HG03039 (cell line): Measurements from ENCODE around the gene RAB30.
"Not testable (repeated sequence)": the region's sequence is repeated elsewhere in the genome, so short reads cannot be mapped to it uniquely, and the experiment has no call there.

ENCODE experiments used
- ATAC-seq: cut with Tn5 transposase; IDR thresholded peaks from one replicate; pipeline ENCODE4 v1.9.1; 2021; ENCODE audit warnings: mild to moderate bottlenecking, moderate library complexity; ENCODE audit not compliant: unreplicated experiment

The RAB30 gene

GRCh38 chr11:82950502-82950901, 121.2 kb downstream of the RAB30 start:
- ATAC-seq = not testable (repeated sequence)

- ATAC-seq = no peak
Observed at GRCh38 chr11:82949352-82949751, 122.3 kb downstream of the RAB30 start.

GRCh38 chr11:82945682-82946081, 126.0 kb downstream of the RAB30 start:
- ATAC-seq = no peak

- ATAC-seq = not testable (repeated sequence)
Observed at GRCh38 chr11:82945041-82945440, 126.7 kb downstream of the RAB30 start.

GRCh38 chr11:82944198-82944597, 127.5 kb downstream of the RAB30 start:
- ATAC-seq = no peak

- not testable (repeated sequence) for ATAC-seq
Observed at GRCh38 chr11:82943430-82943829, 128.3 kb downstream of the RAB30 start.

GRCh38 chr11:82942376-82942775, 129.3 kb downstream of the RAB30 start:
- ATAC-seq = no peak

- ATAC-seq = no peak
Observed at GRCh38 chr11:82939456-82939855, 132.2 kb downstream of the RAB30 start.

GRCh38 chr11:82937554-82937953, 134.1 kb downstream of the RAB30 start:
- ATAC-seq = no peak

GRCh38 chr11:82936261-82936660, 135.4 kb downstream of the RAB30 start:
- ATAC-seq = no peak

- ATAC-seq = no peak
Observed at GRCh38 chr11:82932564-82932963, 139.1 kb downstream of the RAB30 start.

GRCh38 chr11:82930734-82931133, 141.0 kb downstream of the RAB30 start:
- no peak for ATAC-seq

- ATAC-seq = no peak
Observed at GRCh38 chr11:82930229-82930628, 141.5 kb downstream of the RAB30 start.

GRCh38 chr11:82929121-82929520, 142.6 kb downstream of the RAB30 start:
- ATAC-seq = no peak

GRCh38 chr11:82927264-82927880, 144.3 kb downstream of the RAB30 start:
- ATAC-seq = no peak

- no peak for ATAC-seq
Observed at GRCh38 chr11:82924522-82925224, 147.0 kb downstream of the RAB30 start.
